GM13976 (cell line): ENCODE results near the gene AMMECR1.

Experiments used
- DNase-seq: peaks from one replicate; pipeline ENCODE4 v3.0.0; 2012; ENCODE audit warnings: low spot score
- CTCF ChIP-seq: IDR thresholded peaks from 2 replicates; pipeline ENCODE4 v1.5.1; 2012; ENCODE audit warnings: borderline replicate concordance, mild to moderate bottlenecking; ENCODE audit not compliant: insufficient read depth; ENCODE audit errors: extremely low read depth, missing control alignments, control extremely low read depth
- in situ Hi-C: fragments of 300-500 bp; cut with MboI; formaldehyde crosslinking; loops from one replicate; pipeline ENCODE4 v1.12.0; 2022; ENCODE audit warnings: low sequenced_read_pairs, mixed read lengths, inconsistent platforms; ENCODE audit not compliant: unreplicated experiment

The AMMECR1 gene

GRCh38 chrX:110282922-110283321 is 35.0 kb downstream of the AMMECR1 start:
- DNase-seq: no peak
- TF ChIP-seq CTCF: no peak
- in situ Hi-C loops: no loop called here

DNA sequence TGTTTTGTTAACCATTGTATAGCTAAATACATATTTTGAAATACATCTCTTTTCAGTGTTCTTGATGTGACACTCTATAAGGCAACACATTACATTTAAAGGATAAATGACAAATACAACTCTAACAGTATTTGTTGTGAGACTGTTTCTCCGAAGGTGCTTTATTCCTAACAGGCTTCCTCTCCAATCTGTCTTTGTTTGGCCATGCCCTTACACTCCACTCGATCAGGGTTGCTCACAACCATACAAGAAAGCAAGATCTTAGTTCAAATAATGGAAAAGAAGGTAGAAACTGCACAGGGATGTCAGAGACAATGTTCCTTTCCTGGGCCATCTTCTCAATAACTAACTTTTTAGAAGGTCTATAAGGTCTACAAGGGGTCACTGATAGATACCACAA is 36.5 kb downstream of the AMMECR1 start:
- in situ Hi-C loops: no loop called here
- DNase-seq: no peak
- no peak for TF ChIP-seq CTCF

GRCh38 chrX:110280954-110281353 is 36.9 kb downstream of the AMMECR1 start:
- in situ Hi-C loops: no loop called here
- TF ChIP-seq CTCF: no peak
- no peak for DNase-seq

- TF ChIP-seq CTCF: no peak
- in situ Hi-C loops: no loop called here
- no peak for DNase-seq
Measured at GRCh38 chrX:110277609-110278008, 40.3 kb downstream of the AMMECR1 start.

GRCh38 chrX:110276778-110277177 is 41.1 kb downstream of the AMMECR1 start:
- DNase-seq: peak; percentile 15
- TF ChIP-seq CTCF: no peak
- in situ Hi-C loops: no loop called here

GRCh38 chrX:110268886-110269285 is 49.0 kb downstream of the AMMECR1 start:
- no peak for TF ChIP-seq CTCF
- DNase-seq: no peak
- in situ Hi-C loops: no loop called here

DNA sequence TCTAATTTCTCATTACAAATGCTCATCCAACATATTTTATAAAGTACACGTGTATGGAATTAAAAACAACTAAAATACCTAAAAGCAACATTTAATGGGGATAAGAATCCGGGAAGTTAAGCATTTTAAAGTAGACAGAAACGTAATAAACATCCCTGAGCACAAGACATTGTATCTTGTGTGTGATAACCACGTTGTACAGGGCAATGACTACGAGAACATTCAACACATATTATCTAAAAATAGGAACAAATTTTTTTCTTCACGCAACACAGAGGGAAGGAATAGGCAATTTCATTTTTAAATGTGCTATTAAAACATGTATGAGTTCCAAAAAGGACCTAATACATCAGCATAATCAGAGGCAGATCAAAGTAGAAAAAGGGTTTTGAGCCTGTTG is 49.5 kb downstream of the AMMECR1 start:
- in situ Hi-C loops: no loop called here
- no peak for DNase-seq
- no peak for TF ChIP-seq CTCF
